CD1c-positive myeloid dendritic cell (primary cell): ENCODE measurements around the gene IL34.
A peak's percentile ranks its signal among the peaks of the same experiment; 100 is the strongest.
"Not testable (repeated sequence)": the region's sequence is repeated elsewhere in the genome, so short reads cannot be mapped to it uniquely, and the experiment has no call there.

ENCODE experiments used
- DNase-seq: peaks from one replicate; pipeline ENCODE4 v3.0.0-alpha.2; 2016; ENCODE audit errors: extremely low spot score

The IL34 gene

GRCh38 chr16:70656712-70657263 is 10.4 kb downstream of the IL34 start:
- DNase-seq, result no peak

GRCh38 chr16:70657956-70658355 is 11.6 kb downstream of the IL34 start:
- DNase-seq, result no peak

- DNase-seq, result no peak
Measured at GRCh38 chr16:70658921-70659320, 12.6 kb downstream of the IL34 start.

- DNase-seq, result no peak
Measured at GRCh38 chr16:70659546-70659945, 13.2 kb downstream of the IL34 start.

- no peak for DNase-seq
Measured at GRCh38 chr16:70659953-70660671, 13.8 kb downstream of the IL34 start.

GRCh38 chr16:70660672-70661350 is 14.5 kb downstream of the IL34 start:
- DNase-seq, result no peak

- no peak for DNase-seq
Measured at GRCh38 chr16:70661534-70661917, 15.2 kb downstream of the IL34 start.

- no peak for DNase-seq
Measured at GRCh38 chr16:70661918-70662641, 15.7 kb downstream of the IL34 start.

- peak; percentile 1 for DNase-seq
Measured at GRCh38 chr16:70662991-70663523, 16.7 kb downstream of the IL34 start.

GRCh38 chr16:70663524-70664324 is 17.4 kb downstream of the IL34 start:
- no peak for DNase-seq

- DNase-seq, result no peak
Measured at GRCh38 chr16:70664325-70665112, 18.2 kb downstream of the IL34 start.

GRCh38 chr16:70665113-70665694 is 18.8 kb downstream of the IL34 start:
- no peak for DNase-seq

GRCh38 chr16:70665806-70666735 is 19.7 kb downstream of the IL34 start:
- DNase-seq, result no peak

GRCh38 chr16:70670175-70670574 is 23.8 kb downstream of the IL34 start:
- DNase-seq, result no peak

- DNase-seq, result not testable (repeated sequence)
Measured at GRCh38 chr16:70670938-70671337, 24.6 kb downstream of the IL34 start.

- no peak for DNase-seq
Measured at GRCh38 chr16:70674221-70675014, 28.1 kb downstream of the IL34 start.

- DNase-seq, result no peak
Measured at GRCh38 chr16:70675851-70676513, 29.6 kb downstream of the IL34 start.
